ENCODE results near the gene KRTAP4-16. TPM values are rescaled to one million over a fixed set of nuclear protein-coding genes. Genes with fewer than 3 reads are reported as not detected.
"Not testable (repeated sequence)": the region's sequence is repeated elsewhere in the genome, so short reads cannot be mapped to it uniquely, and the experiment has no call there.

KRTAP4-16 gene
- total RNA-seq, 2 donors from 2014 or later = not detected

- ATAC-seq (no peak), DNase-seq (no peak)
- intact Hi-C loops (cut with DNase I, micrococcal nuclease) = no loop called here
Observed at GRCh38 chr17:41057547-41057946, 44.5 kb downstream of the KRTAP4-16 start.

- ATAC-seq; DNase-seq; intact Hi-C loops (cut with DNase I, micrococcal nuclease): not testable (repeated sequence)
Observed at GRCh38 chr17:41055130-41055529, 46.9 kb downstream of the KRTAP4-16 start, which contains the start of gene KRTAP2-2. Gene KRTAP2-2, minus strand, starts transcription at chr17:41055230. Its CDS starts 19 bp downstream, at chr17:41055211.

GRCh38 chr17:41054556-41054955, 47.5 kb downstream of the KRTAP4-16 start:
- ATAC-seq; DNase-seq; intact Hi-C loops (cut with DNase I, micrococcal nuclease): not testable (repeated sequence)

GRCh38 chr17:41054025-41054424, 48.0 kb downstream of the KRTAP4-16 start:
- intact Hi-C loops (cut with DNase I, micrococcal nuclease) = no loop called here
- DNase-seq (no peak), ATAC-seq (no peak)

- DNase-seq (no peak), ATAC-seq (no peak)
- intact Hi-C loops (cut with DNase I, micrococcal nuclease) = no loop called here
Observed at GRCh38 chr17:41052566-41052965, 49.4 kb downstream of the KRTAP4-16 start.

Other genes with a start within 250 kb of the KRTAP4-16 start
- 1 to 10 TPM; 1.2 to 3.9 TPM for gene KRT12, start 235.0 kb downstream of the KRTAP4-16 start, total RNA-seq
- gene KRT20, start 217.0 kb downstream of the KRTAP4-16 start, total RNA-seq = 1,000 to 10,000 TPM; 1,413 to 1,967 TPM
- gene KRT23, start 164.6 kb downstream of the KRTAP4-16 start, total RNA-seq = under 1 TPM in 1 of 2 donors, not detected in 1; 0.28 TPM
- gene KRT39, start 135.3 kb downstream of the KRTAP4-16 start, total RNA-seq = not detected
- under 1 TPM; 0.21 to 0.39 TPM for gene KRT40, start 117.9 kb downstream of the KRTAP4-16 start, total RNA-seq
- gene KRTAP3-3, start 108.0 kb downstream of the KRTAP4-16 start, total RNA-seq = not detected
- gene KRTAP3-2, start 102.3 kb downstream of the KRTAP4-16 start, total RNA-seq = not detected
- not detected for gene KRTAP3-1, start 93.1 kb downstream of the KRTAP4-16 start, total RNA-seq
- not detected for gene KRTAP1-5, start 75.0 kb downstream of the KRTAP4-16 start, total RNA-seq
- not detected for gene KRTAP1-4, start 72.0 kb downstream of the KRTAP4-16 start, total RNA-seq
- not detected for gene KRTAP1-3, start 67.3 kb downstream of the KRTAP4-16 start, total RNA-seq
- gene KRTAP1-1, start 60.8 kb downstream of the KRTAP4-16 start, total RNA-seq = not detected
- not detected for gene KRTAP2-1, start 54.9 kb downstream of the KRTAP4-16 start, total RNA-seq
- gene KRTAP2-2, start 47.0 kb downstream of the KRTAP4-16 start, total RNA-seq = not detected
- gene KRTAP2-3, start 42.1 kb downstream of the KRTAP4-16 start, total RNA-seq = not detected
- not detected for gene KRTAP2-4, start 36.3 kb downstream of the KRTAP4-16 start, total RNA-seq
- gene KRTAP4-7, start 18.1 kb downstream of the KRTAP4-16 start, total RNA-seq = not detected
- gene KRTAP4-8, start 4.1 kb downstream of the KRTAP4-16 start, total RNA-seq = not detected
- not detected for gene KRTAP4-9, start 3.2 kb upstream of the KRTAP4-16 start, total RNA-seq
- not detected for gene KRTAP4-11, start 16.2 kb upstream of the KRTAP4-16 start, total RNA-seq
- gene KRTAP4-12, start 22.0 kb upstream of the KRTAP4-16 start, total RNA-seq = not detected
- gene KRTAP4-6, start 38.3 kb upstream of the KRTAP4-16 start, total RNA-seq = not detected
- not detected for gene KRTAP4-5, start 47.6 kb upstream of the KRTAP4-16 start, total RNA-seq
- not detected for gene KRTAP4-4, start 58.5 kb upstream of the KRTAP4-16 start, total RNA-seq
- gene KRTAP4-3, start 66.0 kb upstream of the KRTAP4-16 start, total RNA-seq = not detected
- gene KRTAP4-2, start 76.0 kb upstream of the KRTAP4-16 start, total RNA-seq = not detected
- gene KRTAP4-1, start 82.7 kb upstream of the KRTAP4-16 start, total RNA-seq = under 1 TPM in 1 of 2 donors, not detected in 1; 0.34 TPM
- not detected for gene KRTAP9-1, start 87.7 kb upstream of the KRTAP4-16 start, total RNA-seq
- gene KRTAP9-2, start 124.4 kb upstream of the KRTAP4-16 start, total RNA-seq = not detected
- not detected for gene KRTAP9-3, start 130.2 kb upstream of the KRTAP4-16 start, total RNA-seq
- gene KRTAP9-8, start 135.8 kb upstream of the KRTAP4-16 start, total RNA-seq = not detected
- not detected for gene KRTAP9-4, start 147.5 kb upstream of the KRTAP4-16 start, total RNA-seq
- not detected for gene KRTAP9-9, start 153.2 kb upstream of the KRTAP4-16 start, total RNA-seq
- not detected for gene KRTAP9-6, start 163.2 kb upstream of the KRTAP4-16 start, total RNA-seq
- not detected for gene KRTAP9-7, start 173.5 kb upstream of the KRTAP4-16 start, total RNA-seq
- not detected for gene KRTAP29-1, start 200.6 kb upstream of the KRTAP4-16 start, total RNA-seq
- not detected for gene KRTAP16-1, start 207.1 kb upstream of the KRTAP4-16 start, total RNA-seq
- not detected for gene KRTAP17-1, start 213.5 kb upstream of the KRTAP4-16 start, total RNA-seq
- not detected for gene KRT33A, start 248.6 kb upstream of the KRTAP4-16 start, total RNA-seq

Data from left colon (tissue), 2 donors.